K562 (cell line): ENCODE results near the gene KCNQ4. TPM values are rescaled to one million over a fixed set of nuclear protein-coding genes. Genes with fewer than 3 reads are reported as not detected.

Experiments used
- ARID1B ChIP-seq: fragments of 450-650 bp; IDR thresholded peaks from 2 replicates; pipeline ENCODE4 v1.6.1; 2016; ENCODE audit warnings: antibody characterized with exemption, mild to moderate bottlenecking, inconsistent platforms
- CC2D1A ChIP-seq: fragments of 450-650 bp; IDR thresholded peaks from 2 replicates; pipeline ENCODE4 v1.6.1; 2017; ENCODE audit warnings: mild to moderate bottlenecking
- DACH1 ChIP-seq: fragments of 450-650 bp; IDR thresholded peaks from 2 replicates; pipeline ENCODE4 v1.6.1; 2018; ENCODE audit not compliant: partially characterized antibody
- E2F4 ChIP-seq: sonication (generic); formaldehyde crosslinking; IDR thresholded peaks from 2 replicates; pipeline ENCODE4 v1.8.0; 2022; ENCODE audit warnings: mild to moderate bottlenecking, low read depth, missing genetic modification reagents
- ESRRA ChIP-seq: fragments of 450-650 bp; IDR thresholded peaks from 2 replicates; pipeline ENCODE4 v1.6.1; 2014; ENCODE audit warnings: low read depth, mild to moderate bottlenecking, moderate library complexity, borderline replicate concordance
- FOXK1 ChIP-seq: sonication (generic); formaldehyde crosslinking; IDR thresholded peaks from 2 replicates; pipeline ENCODE4 v1.8.0; 2022; ENCODE audit warnings: missing genetic modification reagents, mild to moderate bottlenecking, borderline replicate concordance
- HDAC2 ChIP-seq: fragments of 450-650 bp; IDR thresholded peaks from 2 replicates; pipeline ENCODE4 v1.6.1; 2016; ENCODE audit warnings: mild to moderate bottlenecking
- HEY1 ChIP-seq: fragments of 250-450 bp; sonication (Bioruptor Pico); IDR thresholded peaks from 2 replicates; pipeline ENCODE4 v1.5.0; 2020; ENCODE audit warnings: mild to moderate bottlenecking, moderate library complexity, borderline replicate concordance
- MNT ChIP-seq, 2 experiments: fragments of 450-650 bp; conservative IDR thresholded peaks; 2 replicates each; pipeline ENCODE4 v1.6.1; 2017; ENCODE audit warnings: mild to moderate bottlenecking in 2 of 2, moderate library complexity in 2 of 2
- NFIC ChIP-seq: fragments of 450-650 bp; IDR thresholded peaks from 2 replicates; pipeline ENCODE4 v1.6.1; 2017; ENCODE audit warnings: mild to moderate bottlenecking, inconsistent platforms
- NONO ChIP-seq, 2 experiments: fragments of 200-400 bp in 1 of 2; fragments of 450-650 bp in 1 of 2; formaldehyde crosslinking in 1 of 2; IDR thresholded peaks; 2 replicates each; pipeline ENCODE4 v1.6.1; 2017; ENCODE audit warnings: low read depth in 2 of 2, mild to moderate bottlenecking in 2 of 2, moderate library complexity in 2 of 2, low read length in 1 of 2
- PREB ChIP-seq: sonication (generic); formaldehyde crosslinking; IDR thresholded peaks from 2 replicates; pipeline ENCODE4 v1.8.1; 2023; ENCODE audit warnings: mild to moderate bottlenecking, missing genetic modification reagents
- RBM22 ChIP-seq: fragments of 200-400 bp; formaldehyde crosslinking; IDR thresholded peaks from 2 replicates; pipeline ENCODE4 v1.6.1; 2018; ENCODE audit warnings: low read length, low read depth; ENCODE audit not compliant: poor library complexity, severe bottlenecking
- SETDB1 ChIP-seq: IDR thresholded peaks from one replicate; pipeline ENCODE4 v1.6.1; 2012; ENCODE audit warnings: low read length, control low read depth, inconsistent platforms
- SIRT6 ChIP-seq: IDR thresholded peaks from one replicate; pipeline ENCODE4 v1.6.1; 2012; ENCODE audit warnings: low read depth, mild to moderate bottlenecking, control low read depth, inconsistent platforms, low read length, moderate library complexity
- SRSF1 ChIP-seq: fragments of 200-400 bp; formaldehyde crosslinking; IDR thresholded peaks from 2 replicates; pipeline ENCODE4 v1.6.1; 2017; ENCODE audit warnings: mild to moderate bottlenecking, low read depth, low read length, moderate library complexity
- TCF3 ChIP-seq: sonication (generic); formaldehyde crosslinking; IDR thresholded peaks from 2 replicates; pipeline ENCODE4 v1.4.0; 2020; ENCODE audit warnings: mild to moderate bottlenecking, missing genetic modification reagents
- TOE1 ChIP-seq, 2 experiments: fragments of 450-650 bp in 1 of 2; sonication (generic) in 1 of 2; formaldehyde crosslinking in 1 of 2; IDR thresholded peaks; 2 replicates each; pipeline versions ENCODE4 v1.7.1 to v1.8.0; 2016 to 2022; ENCODE audit warnings: borderline replicate concordance in 2 of 2, mild to moderate bottlenecking in 2 of 2, antibody characterized with exemption in 1 of 2, inconsistent platforms in 1 of 2, low read depth in 1 of 2, missing genetic modification reagents in 1 of 2, moderate library complexity in 1 of 2
- U2AF2 ChIP-seq: fragments of 200-400 bp; formaldehyde crosslinking; optimal IDR thresholded peaks from 2 replicates; pipeline ENCODE3; 2017; ENCODE audit warnings: low read depth, mild to moderate bottlenecking, low read length
- ZBTB33 ChIP-seq: sonication (generic); formaldehyde crosslinking; IDR thresholded peaks from 2 replicates; pipeline ENCODE4 v1.8.1; 2023; ENCODE audit warnings: mild to moderate bottlenecking, missing genetic modification reagents
- ZNF23 ChIP-seq: fragments of 250-450 bp; sonication (Bioruptor Pico); IDR thresholded peaks from 2 replicates; pipeline ENCODE4 v1.4.0; 2020; ENCODE audit warnings: mild to moderate bottlenecking
- ZNF354B ChIP-seq: fragments of 250-450 bp; sonication (Bioruptor Pico); IDR thresholded peaks from 2 replicates; pipeline ENCODE4 v1.4.0; 2020
- ZNF695 ChIP-seq: fragments of 450-650 bp; formaldehyde crosslinking; IDR thresholded peaks from 2 replicates; pipeline ENCODE4 v1.4.0; 2020; ENCODE audit warnings: mild to moderate bottlenecking, moderate library complexity
- polyA plus RNA-seq, 8 experiments: library from polyadenylated mRNA; depleted of rRNA in 4 of 8; stranded (reverse) in 5 of 8; unstranded in 3 of 8; fragments of >200 nt; fragmentation: Nextera tagmentation in 2 of 8; fragmentation: Illumina TruSeq in 1 of 8; extraction: Ambion mirVana in 2 of 8; extraction: Trizol in 1 of 8; gene quantifications; 2 replicates each; pipeline versions ENCODE4 v1.2.1 to v1.2.3, GENCODE V29; 2011 to 2014; ENCODE audit warnings: inconsistent platforms in 1 of 8, missing spikeins in 1 of 8
- total RNA-seq, 7 experiments: library from RNA; depleted of rRNA in 6 of 7; stranded (reverse); fragments of >200 nt in 6 of 7; fragmentation: Illumina TruSeq in 2 of 7; extraction: Trizol in 2 of 7; gene quantifications; 2 replicates each; pipeline versions ENCODE4 v1.2.1 to v1.2.3, GENCODE V29; 2011 to 2021; ENCODE audit warnings: low replicate concordance in 1 of 7

Gene KCNQ4
- total and polyA plus RNA-seq, 9 of the 15 experiments (the other 6 are each of a cell fraction or from before 2014, with no cell fraction given): 0.07 to 4.1 (median 0.79) TPM

- TF ChIP-seq E2F4: 0 out of 2 replicates have a peak, but pooled peaks have one; percentile 13
- no peak for TF ChIP-seq HDAC2
- peak; percentile 53; the same call in 1 of the 2 replicates for TF ChIP-seq ESRRA
- no peak for TF ChIP-seq SETDB1
- peak; percentile 16 for TF ChIP-seq DACH1
- no peak for TF ChIP-seq HEY1 (CRISPR knock-in tag)
- no peak for TF ChIP-seq U2AF2
- no peak for TF ChIP-seq ZBTB33 (CRISPR knock-in tag)
- TF ChIP-seq FOXK1 (CRISPR knock-in tag): no peak
- no peak for TF ChIP-seq SRSF1
- no peak for TF ChIP-seq NONO (IDR thresholded peaks at IDR 0.05; ENCODE audit: low read depth in 2 of 2, low read length in 1 of 2)
- no peak for TF ChIP-seq MNT (conservative IDR thresholded peaks at IDR 0.05)
- TF ChIP-seq RBM22: no peak
- no peak for TF ChIP-seq PREB (CRISPR knock-in tag)
- no peak for TF ChIP-seq SIRT6
- TF ChIP-seq ZNF354B (CRISPR knock-in tag): no peak
- TF ChIP-seq ARID1B: no peak
- peak; percentile 71 for TF ChIP-seq CC2D1A
- TF ChIP-seq TCF3: no peak; the same call in 1 of the 2 replicates
- TF ChIP-seq ZNF695: no peak
- no peak; the same call in 1 of the 2 replicates for TF ChIP-seq TOE1 (IDR thresholded peaks at IDR 0.05; ENCODE audit: borderline replicate concordance)
- TF ChIP-seq TOE1 (CRISPR knock-in tag; IDR thresholded peaks at IDR 0.05; ENCODE audit: borderline replicate concordance, low read depth): no peak
- no peak for TF ChIP-seq ZNF23 (CRISPR knock-in tag)
- TF ChIP-seq NFIC: 0 out of 2 replicates have a peak, but pooled peaks have one; percentile 22
These were observed 65.1 kb downstream of the KCNQ4 start (continued) for GRCh38 chr1:40848530-40849189.
